A673 (cell line): ENCODE data around the gene SLC48A1.

ENCODE experiments used
- EZH2 ChIP-seq: fragments of 200-600 bp; sonication (generic); IDR thresholded peaks from 2 replicates; pipeline ENCODE4 v1.6.1; 2017; ENCODE audit warnings: borderline replicate concordance, low read depth, mild to moderate bottlenecking, mixed read lengths, antibody characterized with exemption, low read length; ENCODE audit not compliant: poor library complexity, severe bottlenecking
- TF ChIP-seq, protein P1 (sequence below): fragments of 300-800, 200-600 bp; sonication (generic); conservative IDR thresholded peaks from 2 replicates; pipeline ENCODE4 v1.5.1; 2017; ENCODE audit warnings: low read depth, mild to moderate bottlenecking, antibody characterized with exemption, low read length, moderate library complexity, mixed read lengths

- TF ChIP-seq, protein P1, sequence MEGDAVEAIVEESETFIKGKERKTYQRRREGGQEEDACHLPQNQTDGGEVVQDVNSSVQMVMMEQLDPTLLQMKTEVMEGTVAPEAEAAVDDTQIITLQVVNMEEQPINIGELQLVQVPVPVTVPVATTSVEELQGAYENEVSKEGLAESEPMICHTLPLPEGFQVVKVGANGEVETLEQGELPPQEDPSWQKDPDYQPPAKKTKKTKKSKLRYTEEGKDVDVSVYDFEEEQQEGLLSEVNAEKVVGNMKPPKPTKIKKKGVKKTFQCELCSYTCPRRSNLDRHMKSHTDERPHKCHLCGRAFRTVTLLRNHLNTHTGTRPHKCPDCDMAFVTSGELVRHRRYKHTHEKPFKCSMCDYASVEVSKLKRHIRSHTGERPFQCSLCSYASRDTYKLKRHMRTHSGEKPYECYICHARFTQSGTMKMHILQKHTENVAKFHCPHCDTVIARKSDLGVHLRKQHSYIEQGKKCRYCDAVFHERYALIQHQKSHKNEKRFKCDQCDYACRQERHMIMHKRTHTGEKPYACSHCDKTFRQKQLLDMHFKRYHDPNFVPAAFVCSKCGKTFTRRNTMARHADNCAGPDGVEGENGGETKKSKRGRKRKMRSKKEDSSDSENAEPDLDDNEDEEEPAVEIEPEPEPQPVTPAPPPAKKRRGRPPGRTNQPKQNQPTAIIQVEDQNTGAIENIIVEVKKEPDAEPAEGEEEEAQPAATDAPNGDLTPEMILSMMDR: no peak
- TF ChIP-seq EZH2: no peak
Measured at GRCh38 chr12:47725893-47726292, 47.1 kb upstream of the SLC48A1 start.
